Measurements from ENCODE around the gene PDZD8.

PDZD8 gene

GRCh38 chr10:117398029-117398428 is 22.8 kb upstream of the PDZD8 start:
- no peak for DNase-seq (ENCODE audit: low spot score)

DNA sequence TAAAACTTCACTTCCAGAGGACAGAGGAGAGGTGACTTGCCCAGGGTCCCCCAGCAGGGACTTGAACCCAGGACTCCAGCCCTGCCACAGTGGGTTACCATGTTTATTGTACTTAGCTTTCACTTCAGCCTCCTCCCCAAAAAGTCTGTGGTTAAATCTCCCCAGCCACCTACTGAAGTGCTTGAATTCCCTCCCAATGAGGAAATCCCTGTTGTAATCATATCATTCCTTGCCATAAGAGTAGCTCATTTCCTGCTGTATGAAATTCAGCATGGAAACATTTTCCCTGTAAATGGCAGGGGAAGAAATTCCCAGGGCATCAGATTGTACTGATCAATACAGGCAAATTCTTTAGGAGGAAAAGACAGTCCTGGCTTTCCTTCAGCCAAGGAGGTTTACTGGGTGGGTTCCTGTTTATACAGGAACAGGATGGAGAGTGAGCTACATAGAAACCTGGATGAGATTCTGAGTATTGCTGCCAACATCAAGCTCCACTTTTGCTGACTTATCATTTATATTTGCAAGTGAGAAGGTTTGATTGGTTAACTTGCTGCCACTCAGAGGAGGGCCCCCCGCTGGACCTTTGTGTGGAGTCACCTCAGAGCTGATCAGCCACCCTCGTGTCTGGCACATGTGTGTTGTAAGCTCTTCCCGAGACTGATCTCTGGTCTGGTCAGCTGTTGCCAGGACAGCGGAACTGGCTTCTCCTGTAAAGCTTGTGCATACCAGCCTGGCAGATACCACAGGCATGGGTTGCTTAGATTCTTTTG is 16.4 kb upstream of the PDZD8 start:
- no peak for DNase-seq (ENCODE audit: low spot score)

DNA sequence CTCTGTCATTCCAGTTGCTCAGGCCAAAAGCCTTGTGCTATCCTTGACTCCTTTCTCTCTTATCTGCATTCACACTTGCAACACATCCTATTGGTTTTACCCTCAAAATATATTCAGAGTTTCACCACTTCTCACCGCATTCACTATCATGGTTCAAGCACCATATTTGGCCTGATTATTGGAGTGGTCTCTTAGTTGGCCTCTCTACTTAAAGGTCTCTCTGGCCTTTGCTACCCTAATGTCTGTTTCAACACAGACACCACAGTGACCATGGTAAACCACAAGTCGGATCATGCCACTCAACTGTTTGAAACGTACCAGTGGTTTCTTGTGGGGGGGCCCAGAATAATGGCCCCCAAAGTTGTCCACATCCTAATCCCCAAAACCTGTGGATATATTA is 15.2 kb upstream of the PDZD8 start:
- DNase-seq (ENCODE audit: low spot score) = no peak

DNA sequence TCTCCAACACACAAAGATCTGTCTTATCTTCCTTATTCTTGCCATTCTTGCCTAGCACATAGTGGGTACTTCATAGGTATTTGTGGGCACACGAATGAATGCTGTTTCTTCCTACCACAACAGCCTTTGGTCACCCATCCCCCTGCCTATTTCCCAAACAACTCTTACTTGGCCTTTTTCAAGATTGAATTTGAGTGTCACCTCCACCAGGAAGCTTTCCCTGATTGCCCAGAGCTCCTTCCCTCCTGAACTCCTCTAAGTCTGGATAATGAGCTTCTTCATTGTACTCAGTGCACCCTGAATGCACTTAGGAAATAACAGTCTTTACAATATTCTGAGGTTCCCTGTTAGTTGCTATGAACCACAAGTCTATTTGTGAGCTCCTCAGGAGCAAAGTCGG is 11.6 kb upstream of the PDZD8 start:
- DNase-seq (ENCODE audit: low spot score) = no peak

GRCh38 chr10:117382861-117383260 is 7.6 kb upstream of the PDZD8 start:
- no peak for DNase-seq (ENCODE audit: low spot score)

GRCh38 chr10:117374506-117375359 is 507 bp downstream of the PDZD8 start:
- DNase-seq (ENCODE audit: low spot score) = peak; percentile 26

DNA sequence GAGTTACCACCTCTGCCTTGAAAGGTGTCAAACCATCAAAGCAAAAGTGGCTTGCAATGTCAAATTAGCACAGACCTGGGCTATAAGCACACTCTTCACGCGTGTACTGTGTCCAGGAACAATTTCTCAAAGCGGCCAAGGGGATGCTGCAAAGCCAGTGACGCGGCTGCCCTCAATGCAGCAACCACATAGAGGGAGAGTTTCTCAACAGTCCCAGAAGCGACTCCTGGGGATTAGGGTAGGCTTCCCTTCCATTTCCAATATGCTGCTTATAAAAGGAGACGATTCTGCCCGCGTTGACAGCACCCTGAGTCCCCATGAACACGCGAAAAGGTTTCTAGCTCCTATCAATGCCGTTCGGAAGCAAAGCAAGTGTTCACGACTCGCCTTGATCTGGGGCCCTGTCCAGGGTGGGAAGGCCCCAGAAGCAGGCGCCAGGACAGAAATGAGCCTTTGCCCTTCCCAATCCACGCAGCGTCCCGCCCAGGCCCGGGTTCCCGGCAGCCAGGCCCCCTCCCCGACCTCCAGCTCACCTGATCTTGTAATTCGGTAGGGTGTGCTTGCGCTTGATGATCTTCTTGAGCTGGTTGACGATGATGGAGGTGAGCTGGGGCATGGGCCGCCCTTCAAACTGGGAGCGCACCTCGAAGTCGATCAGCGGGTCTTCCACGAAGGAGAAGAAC is 1.3 kb downstream of the PDZD8 start:
- peak; percentile 29 for DNase-seq (ENCODE audit: low spot score)

DNA sequence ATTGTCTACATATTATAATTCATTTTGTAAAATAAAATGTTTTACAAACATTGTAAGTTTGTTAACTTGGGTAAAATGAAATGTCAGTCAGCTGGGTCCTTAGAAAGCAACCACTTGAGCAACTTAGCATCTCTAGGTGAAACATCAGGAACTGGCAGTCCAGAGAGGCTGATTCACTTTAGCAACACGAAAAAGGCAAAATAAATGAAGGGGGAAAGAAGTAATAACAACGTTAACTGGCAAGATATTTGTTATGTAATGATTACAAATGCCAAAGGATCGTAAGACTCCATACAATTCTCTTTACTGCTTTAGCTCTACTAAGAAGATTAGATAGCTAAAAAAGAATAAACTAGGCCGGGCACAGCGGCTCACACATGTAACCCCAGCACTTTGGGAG is 5.0 kb downstream of the PDZD8 start:
- no peak for DNase-seq (ENCODE audit: low spot score)

DNA sequence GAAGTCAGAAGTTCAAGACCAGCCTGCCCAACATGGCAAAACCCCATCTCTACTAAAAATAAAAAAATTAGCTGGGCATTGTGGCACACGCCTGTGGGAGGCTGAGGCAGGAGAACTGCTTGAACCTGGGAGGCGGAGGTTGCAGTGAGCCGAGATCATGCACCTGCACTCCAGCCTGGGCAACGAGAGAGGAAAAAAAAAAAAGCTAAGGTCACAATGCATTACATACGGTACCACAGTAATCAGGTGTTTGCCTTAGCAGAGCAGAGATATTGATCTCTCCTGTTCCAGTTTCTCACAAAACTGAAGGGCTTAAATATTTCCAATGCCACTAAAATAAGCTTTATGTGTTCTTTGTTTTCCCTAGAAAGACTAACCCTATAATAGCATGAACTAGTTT is 7.5 kb downstream of the PDZD8 start:
- DNase-seq (ENCODE audit: low spot score) = no peak

GRCh38 chr10:117366741-117367140 is 8.5 kb downstream of the PDZD8 start:
- no peak for DNase-seq (ENCODE audit: low spot score)

DNA sequence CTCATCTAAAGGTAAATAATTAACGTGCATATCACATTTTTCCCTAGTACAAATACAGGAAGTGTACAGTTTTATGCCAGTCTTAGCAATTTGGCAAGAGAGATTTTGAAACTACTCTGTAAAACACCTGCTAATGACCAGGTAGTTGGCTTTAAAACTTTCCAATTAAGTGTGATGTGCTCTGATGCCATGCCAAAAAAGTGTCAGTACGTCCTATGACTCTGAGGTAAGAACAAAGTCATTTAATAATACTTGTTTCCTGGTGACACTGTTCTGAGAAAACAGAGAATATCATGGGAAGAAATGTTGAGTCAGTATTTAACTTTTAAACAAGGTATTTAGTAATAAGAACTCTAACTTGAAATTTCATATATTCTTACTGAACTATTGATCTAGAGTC is 9.6 kb downstream of the PDZD8 start:
- DNase-seq (ENCODE audit: low spot score) = no peak

DNA sequence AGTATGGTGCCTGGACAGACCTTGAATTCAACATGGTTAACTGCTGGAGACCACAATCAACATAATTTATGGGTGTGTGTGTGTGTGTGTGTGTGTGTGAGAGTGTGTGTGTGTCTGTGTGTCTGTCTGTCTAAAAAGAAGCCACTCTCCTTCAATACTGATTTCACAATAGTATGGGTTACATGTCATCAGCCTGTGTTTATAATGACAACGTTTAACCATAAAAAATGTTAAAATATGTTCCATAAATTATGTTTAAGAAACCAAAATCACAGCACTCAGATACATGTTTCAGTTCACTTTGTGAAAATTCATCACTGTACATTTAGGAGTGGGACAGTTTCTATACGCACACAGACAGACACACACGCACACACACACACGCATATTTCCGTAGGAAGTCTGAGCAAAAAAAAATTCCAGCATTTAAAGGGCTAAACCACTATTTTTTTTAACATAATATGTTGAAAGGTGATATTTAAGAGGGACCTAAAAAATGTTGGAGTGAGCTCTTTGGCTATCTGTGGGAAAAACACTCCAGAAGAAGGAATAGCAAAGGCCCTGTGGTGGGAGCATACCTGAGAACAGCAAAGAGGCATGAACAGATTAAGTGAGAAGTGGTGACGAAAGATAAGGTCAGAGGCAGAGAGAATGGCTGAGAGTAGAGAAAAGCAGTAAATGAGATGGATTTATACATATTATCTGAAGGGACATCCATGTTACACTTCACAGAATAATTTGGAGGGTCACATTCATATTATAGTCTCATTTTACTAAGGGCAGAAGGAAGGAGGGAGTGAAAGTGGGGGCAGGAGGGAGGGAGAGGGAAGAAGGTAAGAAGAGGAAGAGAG is 10.9 kb downstream of the PDZD8 start:
- no peak for DNase-seq (ENCODE audit: low spot score)

- no peak for DNase-seq (ENCODE audit: low spot score)
Observed at GRCh38 chr10:117363028-117363427, 12.2 kb downstream of the PDZD8 start.

DNA sequence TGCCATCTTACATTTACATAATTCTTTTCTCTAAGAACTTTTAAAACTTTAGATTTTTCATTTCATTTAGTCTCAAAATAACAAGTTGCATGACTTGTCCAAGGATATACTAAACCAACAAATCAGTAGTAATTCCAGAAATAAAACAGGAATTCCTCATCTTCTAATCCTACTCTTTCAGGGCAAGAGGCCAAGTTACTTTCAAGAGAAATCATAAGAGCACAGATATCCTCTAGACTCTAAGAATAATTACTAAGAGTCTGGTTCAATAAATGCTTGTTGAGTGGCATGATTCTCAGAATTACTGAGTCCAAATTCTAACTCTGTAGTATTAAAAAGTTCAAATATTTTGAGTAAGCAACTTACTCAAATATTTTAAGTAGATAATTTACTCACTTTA is 12.9 kb downstream of the PDZD8 start:
- DNase-seq (ENCODE audit: low spot score) = no peak

GRCh38 chr10:117360994-117361667 is 14.1 kb downstream of the PDZD8 start:
- no peak for DNase-seq (ENCODE audit: low spot score)

- DNase-seq (ENCODE audit: low spot score) = no peak
Observed at GRCh38 chr10:117360016-117360415, 15.2 kb downstream of the PDZD8 start.

DNA sequence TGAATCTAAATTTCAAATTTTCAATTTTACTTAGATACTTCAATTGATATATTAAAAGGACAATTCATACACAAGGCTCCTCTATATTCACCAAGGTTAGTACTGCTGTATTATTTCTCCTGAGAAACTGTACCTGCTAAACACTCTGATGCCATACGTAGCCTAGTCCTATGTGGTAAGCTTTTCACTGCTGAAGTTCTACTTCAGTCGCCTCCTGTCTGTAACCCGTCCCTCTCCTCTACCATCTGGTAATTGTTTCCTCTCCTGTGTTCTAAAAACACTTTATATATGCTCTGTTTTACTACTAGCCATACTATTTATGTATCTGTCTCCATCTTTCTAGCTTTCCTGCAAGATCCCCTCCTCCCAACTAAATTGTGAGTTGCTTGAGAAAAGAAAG is 20.2 kb downstream of the PDZD8 start:
- DNase-seq (ENCODE audit: low spot score) = no peak

- DNase-seq (ENCODE audit: low spot score) = no peak
Observed at GRCh38 chr10:117353684-117354083, 21.6 kb downstream of the PDZD8 start.

DNA sequence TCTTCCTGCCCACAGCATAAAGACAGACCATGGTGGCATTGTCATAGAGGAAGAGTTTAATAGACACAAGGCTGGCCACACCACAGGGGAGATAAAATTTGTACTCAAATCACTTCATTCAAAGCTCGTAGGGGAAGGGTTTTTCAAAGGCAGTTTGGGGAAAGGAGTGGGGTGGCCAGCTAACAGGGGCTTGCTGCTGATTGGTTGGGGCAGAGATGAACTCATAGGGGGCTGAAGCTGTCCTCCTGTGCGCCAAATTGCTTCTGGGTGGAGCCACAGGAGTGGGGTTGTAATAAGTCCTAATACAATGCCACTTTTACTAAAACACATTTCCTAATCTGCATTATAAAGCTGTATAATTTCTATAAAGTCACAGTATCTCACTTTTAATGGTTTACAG is 22.5 kb downstream of the PDZD8 start:
- no peak for DNase-seq (ENCODE audit: low spot score)

DNA sequence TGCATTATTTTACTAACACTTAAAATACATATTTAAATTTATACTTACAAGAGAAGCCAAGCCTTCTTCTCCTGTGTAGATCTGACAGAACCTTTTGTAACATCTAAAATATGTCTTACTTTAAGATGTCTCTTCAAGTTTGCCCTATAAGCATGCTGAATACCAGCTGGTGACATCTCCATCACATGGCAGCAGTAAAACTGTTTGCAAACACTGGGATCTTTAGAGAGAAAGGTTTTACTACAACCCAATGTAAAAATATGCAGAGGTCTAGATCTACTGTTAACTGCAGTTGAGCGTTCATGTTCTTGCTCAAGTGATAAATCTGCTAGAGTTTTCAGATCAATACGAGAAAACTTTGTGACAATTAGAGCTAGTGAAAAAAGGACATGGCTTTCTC is 23.2 kb downstream of the PDZD8 start:
- DNase-seq (ENCODE audit: low spot score) = no peak

DNA sequence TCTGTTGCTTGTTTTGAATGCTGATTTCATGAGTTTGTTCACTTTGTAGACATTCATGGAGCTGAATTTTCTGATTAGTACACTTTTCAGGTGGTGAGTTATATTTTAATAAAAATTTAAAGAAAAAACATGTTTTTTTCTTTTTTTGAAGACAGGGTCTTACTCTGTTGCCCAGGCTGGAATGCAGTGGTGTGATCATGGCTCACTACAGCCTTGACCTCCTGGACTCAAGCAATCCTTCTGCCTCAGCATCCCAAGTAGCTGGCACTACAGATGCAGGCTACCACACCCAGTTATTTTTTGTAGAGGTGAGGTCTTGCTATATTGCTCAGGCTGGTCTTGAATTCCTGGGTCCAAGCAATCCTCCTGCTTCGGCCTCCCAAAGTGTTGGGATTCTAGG is 23.7 kb downstream of the PDZD8 start:
- no peak for DNase-seq (ENCODE audit: low spot score)
